AG04449 (cell line): ENCODE data around the gene TMEM91.

Source experiments
- CTCF ChIA-PET: fragments of 350-600 bp; formaldehyde crosslinking; extraction: SDS; loops from one replicate; lab custom pipeline; 2021; ENCODE audit warnings: antibody characterized with exemption; lab: Yijun Ruan, JAX
- POLR2A ChIA-PET: fragments of 400-600, 350-600 bp; formaldehyde crosslinking; extraction: SDS; loops from one replicate; lab custom pipeline; 2020; ENCODE audit warnings: antibody characterized with exemption, inconsistent platforms; lab: Yijun Ruan, JAX
- DNase-seq: peaks from one replicate; pipeline ENCODE4 v3.0.0-alpha.2; 2010; ENCODE audit warnings: low read depth, low spot score
- H3K4me3 ChIP-seq: 2 replicates; pipeline ENCODE4 v1.5.1; 2011; ENCODE audit warnings: low read depth, mild to moderate bottlenecking, control low read depth, low read length
- CTCF ChIP-seq: IDR thresholded peaks from one replicate; pipeline ENCODE4 v1.5.1; 2011; ENCODE audit warnings: mild to moderate bottlenecking, moderate library complexity, low read length, control low read depth, inconsistent platforms; ENCODE audit not compliant: insufficient read depth; ENCODE audit errors: missing control alignments

The TMEM91 gene

GRCh38 chr19:41409288-41409687 is 33.0 kb downstream of the TMEM91 start:
- TF ChIP-seq CTCF, result no peak
- no peak for DNase-seq
- no peak overlapping the region for H3K4me3 ChIP-seq
- CTCF ChIA-PET, result no interaction called here
- POLR2A ChIA-PET, result interaction anchor here (0.6 kb wide), 1 partner anchor 140 kb away, joined by 6 read pairs; no protein-coding TSS in a partner anchor

GRCh38 chr19:41410336-41411054 is 34.2 kb downstream of the TMEM91 start:
- no peak for TF ChIP-seq CTCF
- DNase-seq, result no peak
- no peak overlapping the region for H3K4me3 ChIP-seq
- CTCF ChIA-PET, result interaction anchor here (0.6 to 0.8 kb wide), 2 partner anchors 38 to 57 kb away, joined by 3 read pairs; no protein-coding TSS in a partner anchor
- POLR2A ChIA-PET, result no interaction called here

- CTCF ChIA-PET, result no interaction called here
- H3K4me3 ChIP-seq, result no peak overlapping the region
- no peak for TF ChIP-seq CTCF
- DNase-seq, result no peak
- POLR2A ChIA-PET, result no interaction called here
Observed at GRCh38 chr19:41411100-41411967, 35.0 kb downstream of the TMEM91 start.

DNA sequence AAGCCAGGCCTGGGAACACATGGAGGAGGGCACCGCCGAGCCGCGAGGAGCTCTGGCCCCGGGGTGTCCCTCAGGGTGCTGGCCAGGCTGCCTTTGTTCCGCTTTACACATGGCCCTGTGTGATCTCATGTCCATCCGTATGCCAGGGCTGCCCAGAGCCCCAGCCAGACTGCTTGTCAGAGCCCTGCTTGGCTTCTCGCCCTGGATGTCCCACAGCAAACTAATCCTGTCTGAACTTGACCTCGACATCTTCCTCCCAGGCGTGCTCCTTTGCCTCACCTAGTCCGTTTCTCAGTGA is 35.6 kb downstream of the TMEM91 start:
- ChIA-PET CTCF (no interaction called here), POLR2A (no interaction called here)
- TF ChIP-seq CTCF, result no peak
- DNase-seq, result no peak
- no peak overlapping the region for H3K4me3 ChIP-seq

DNA sequence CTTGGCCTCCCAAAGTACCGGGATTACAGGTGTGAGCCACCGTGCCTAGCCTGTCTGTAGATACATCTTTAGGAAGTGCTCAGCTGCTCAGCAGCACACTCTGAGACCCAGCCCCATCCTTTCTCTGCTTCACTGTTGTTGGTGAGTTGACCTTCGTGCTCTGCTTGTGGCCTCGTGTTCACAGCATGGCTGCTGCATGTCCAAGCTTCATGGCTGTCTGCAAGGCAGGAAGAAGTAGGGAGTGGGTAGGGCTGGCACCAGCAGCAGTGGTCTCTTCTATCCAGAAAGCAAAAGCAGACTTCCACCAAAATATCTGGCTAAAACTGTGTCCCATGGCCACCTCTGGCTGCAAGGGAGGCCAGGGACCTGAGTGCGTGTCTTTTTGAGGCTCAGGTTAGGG is 36.6 kb downstream of the TMEM91 start:
- no peak for DNase-seq
- no peak overlapping the region for H3K4me3 ChIP-seq
- TF ChIP-seq CTCF, result no peak
- CTCF ChIA-PET, result no interaction called here
- POLR2A ChIA-PET, result no interaction called here

DNA sequence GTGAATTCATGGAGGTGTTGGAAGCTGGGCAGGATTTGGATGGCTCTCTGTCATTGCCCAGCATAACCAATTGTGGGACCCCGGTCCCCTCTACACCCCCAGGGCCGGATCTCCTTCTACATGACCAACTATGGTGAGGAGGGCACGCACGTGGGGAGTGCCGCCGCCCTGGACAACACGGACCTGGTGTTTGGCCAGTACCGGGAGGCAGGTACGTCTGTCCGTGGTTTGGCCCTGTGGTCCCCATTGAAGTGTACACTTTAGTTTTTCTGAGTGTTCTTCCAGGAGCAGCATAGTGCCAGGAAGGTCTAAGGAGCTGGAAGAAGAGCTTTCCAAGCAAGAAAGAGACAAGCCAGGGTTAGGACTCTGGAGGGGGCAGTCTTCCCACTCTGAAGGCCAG is 37.6 kb downstream of the TMEM91 start:
- ChIA-PET POLR2A (no interaction called here), CTCF (no interaction called here)
- no peak overlapping the region for H3K4me3 ChIP-seq
- DNase-seq, result no peak
- no peak for TF ChIP-seq CTCF
